ENCODE results near the gene NPNT. TPM values are rescaled to one million over a fixed set of nuclear protein-coding genes. Genes with fewer than 3 reads are reported as not detected.

NPNT gene
- total RNA-seq, 1 experiment from 2014 or later = 1.4 TPM

GRCh38 chr4:105930698-105931097 lies 35.4 kb downstream of the NPNT start:
- Mint-ChIP-seq H3K36me3 (no peaks in the 10 kb centered on the region), H3K9me3 (no peaks in the 10 kb centered on the region), H3K27me3 (ENCODE audit: low read depth) (no peaks in the 10 kb centered on the region; the same call in 1 of the 2 replicates), H3K27ac (no peak overlapping the region), H3K4me3 (no peak overlapping the region), H3K4me1 (no peaks in the 10 kb centered on the region)
- ChIA-PET CTCF (no interaction called here), POLR2A (no interaction called here)
- TF ChIP-seq, protein P1, sequence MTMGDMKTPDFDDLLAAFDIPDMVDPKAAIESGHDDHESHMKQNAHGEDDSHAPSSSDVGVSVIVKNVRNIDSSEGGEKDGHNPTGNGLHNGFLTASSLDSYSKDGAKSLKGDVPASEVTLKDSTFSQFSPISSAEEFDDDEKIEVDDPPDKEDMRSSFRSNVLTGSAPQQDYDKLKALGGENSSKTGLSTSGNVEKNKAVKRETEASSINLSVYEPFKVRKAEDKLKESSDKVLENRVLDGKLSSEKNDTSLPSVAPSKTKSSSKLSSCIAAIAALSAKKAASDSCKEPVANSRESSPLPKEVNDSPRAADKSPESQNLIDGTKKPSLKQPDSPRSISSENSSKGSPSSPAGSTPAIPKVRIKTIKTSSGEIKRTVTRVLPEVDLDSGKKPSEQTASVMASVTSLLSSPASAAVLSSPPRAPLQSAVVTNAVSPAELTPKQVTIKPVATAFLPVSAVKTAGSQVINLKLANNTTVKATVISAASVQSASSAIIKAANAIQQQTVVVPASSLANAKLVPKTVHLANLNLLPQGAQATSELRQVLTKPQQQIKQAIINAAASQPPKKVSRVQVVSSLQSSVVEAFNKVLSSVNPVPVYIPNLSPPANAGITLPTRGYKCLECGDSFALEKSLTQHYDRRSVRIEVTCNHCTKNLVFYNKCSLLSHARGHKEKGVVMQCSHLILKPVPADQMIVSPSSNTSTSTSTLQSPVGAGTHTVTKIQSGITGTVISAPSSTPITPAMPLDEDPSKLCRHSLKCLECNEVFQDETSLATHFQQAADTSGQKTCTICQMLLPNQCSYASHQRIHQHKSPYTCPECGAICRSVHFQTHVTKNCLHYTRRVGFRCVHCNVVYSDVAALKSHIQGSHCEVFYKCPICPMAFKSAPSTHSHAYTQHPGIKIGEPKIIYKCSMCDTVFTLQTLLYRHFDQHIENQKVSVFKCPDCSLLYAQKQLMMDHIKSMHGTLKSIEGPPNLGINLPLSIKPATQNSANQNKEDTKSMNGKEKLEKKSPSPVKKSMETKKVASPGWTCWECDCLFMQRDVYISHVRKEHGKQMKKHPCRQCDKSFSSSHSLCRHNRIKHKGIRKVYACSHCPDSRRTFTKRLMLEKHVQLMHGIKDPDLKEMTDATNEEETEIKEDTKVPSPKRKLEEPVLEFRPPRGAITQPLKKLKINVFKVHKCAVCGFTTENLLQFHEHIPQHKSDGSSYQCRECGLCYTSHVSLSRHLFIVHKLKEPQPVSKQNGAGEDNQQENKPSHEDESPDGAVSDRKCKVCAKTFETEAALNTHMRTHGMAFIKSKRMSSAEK (CRISPR knock-in tag; IDR thresholded peaks at IDR 0.05; ENCODE audit: borderline replicate concordance) = no peak
- TF ChIP-seq, protein P2, sequence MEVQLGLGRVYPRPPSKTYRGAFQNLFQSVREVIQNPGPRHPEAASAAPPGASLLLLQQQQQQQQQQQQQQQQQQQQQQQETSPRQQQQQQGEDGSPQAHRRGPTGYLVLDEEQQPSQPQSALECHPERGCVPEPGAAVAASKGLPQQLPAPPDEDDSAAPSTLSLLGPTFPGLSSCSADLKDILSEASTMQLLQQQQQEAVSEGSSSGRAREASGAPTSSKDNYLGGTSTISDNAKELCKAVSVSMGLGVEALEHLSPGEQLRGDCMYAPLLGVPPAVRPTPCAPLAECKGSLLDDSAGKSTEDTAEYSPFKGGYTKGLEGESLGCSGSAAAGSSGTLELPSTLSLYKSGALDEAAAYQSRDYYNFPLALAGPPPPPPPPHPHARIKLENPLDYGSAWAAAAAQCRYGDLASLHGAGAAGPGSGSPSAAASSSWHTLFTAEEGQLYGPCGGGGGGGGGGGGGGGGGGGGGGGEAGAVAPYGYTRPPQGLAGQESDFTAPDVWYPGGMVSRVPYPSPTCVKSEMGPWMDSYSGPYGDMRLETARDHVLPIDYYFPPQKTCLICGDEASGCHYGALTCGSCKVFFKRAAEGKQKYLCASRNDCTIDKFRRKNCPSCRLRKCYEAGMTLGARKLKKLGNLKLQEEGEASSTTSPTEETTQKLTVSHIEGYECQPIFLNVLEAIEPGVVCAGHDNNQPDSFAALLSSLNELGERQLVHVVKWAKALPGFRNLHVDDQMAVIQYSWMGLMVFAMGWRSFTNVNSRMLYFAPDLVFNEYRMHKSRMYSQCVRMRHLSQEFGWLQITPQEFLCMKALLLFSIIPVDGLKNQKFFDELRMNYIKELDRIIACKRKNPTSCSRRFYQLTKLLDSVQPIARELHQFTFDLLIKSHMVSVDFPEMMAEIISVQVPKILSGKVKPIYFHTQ (CRISPR knock-in tag; IDR thresholded peaks at IDR 0.05) = no peak
- TF ChIP-seq TCF7 (CRISPR knock-in tag; IDR thresholded peaks at IDR 0.05; ENCODE audit: low read depth) (no peak), FOXP4 (CRISPR knock-in tag; IDR thresholded peaks at IDR 0.05) (no peak), JUN (CRISPR knock-in tag; IDR thresholded peaks at IDR 0.05) (no peak), NFE2L1 (CRISPR knock-in tag; IDR thresholded peaks at IDR 0.05) (no peak), E2F4 (CRISPR knock-in tag; IDR thresholded peaks at IDR 0.05; ENCODE audit: borderline replicate concordance, low read depth) (no peak), ZNF416 (CRISPR knock-in tag; IDR thresholded peaks at IDR 0.05) (no peak), TEAD1 (CRISPR knock-in tag; IDR thresholded peaks at IDR 0.05) (no peak), SOX15 (CRISPR knock-in tag; IDR thresholded peaks at IDR 0.05) (no peak), SP1 (CRISPR knock-in tag; conservative IDR thresholded peaks at IDR 0.05) (no peak), ZMAT4 (CRISPR knock-in tag; IDR thresholded peaks at IDR 0.05) (no peak)
- TF ChIP-seq, protein P3, sequence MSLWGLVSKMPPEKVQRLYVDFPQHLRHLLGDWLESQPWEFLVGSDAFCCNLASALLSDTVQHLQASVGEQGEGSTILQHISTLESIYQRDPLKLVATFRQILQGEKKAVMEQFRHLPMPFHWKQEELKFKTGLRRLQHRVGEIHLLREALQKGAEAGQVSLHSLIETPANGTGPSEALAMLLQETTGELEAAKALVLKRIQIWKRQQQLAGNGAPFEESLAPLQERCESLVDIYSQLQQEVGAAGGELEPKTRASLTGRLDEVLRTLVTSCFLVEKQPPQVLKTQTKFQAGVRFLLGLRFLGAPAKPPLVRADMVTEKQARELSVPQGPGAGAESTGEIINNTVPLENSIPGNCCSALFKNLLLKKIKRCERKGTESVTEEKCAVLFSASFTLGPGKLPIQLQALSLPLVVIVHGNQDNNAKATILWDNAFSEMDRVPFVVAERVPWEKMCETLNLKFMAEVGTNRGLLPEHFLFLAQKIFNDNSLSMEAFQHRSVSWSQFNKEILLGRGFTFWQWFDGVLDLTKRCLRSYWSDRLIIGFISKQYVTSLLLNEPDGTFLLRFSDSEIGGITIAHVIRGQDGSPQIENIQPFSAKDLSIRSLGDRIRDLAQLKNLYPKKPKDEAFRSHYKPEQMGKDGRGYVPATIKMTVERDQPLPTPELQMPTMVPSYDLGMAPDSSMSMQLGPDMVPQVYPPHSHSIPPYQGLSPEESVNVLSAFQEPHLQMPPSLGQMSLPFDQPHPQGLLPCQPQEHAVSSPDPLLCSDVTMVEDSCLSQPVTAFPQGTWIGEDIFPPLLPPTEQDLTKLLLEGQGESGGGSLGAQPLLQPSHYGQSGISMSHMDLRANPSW (CRISPR knock-in tag; conservative IDR thresholded peaks at IDR 0.05; ENCODE audit: low read depth) = no peak
- TF ChIP-seq, protein P4, sequence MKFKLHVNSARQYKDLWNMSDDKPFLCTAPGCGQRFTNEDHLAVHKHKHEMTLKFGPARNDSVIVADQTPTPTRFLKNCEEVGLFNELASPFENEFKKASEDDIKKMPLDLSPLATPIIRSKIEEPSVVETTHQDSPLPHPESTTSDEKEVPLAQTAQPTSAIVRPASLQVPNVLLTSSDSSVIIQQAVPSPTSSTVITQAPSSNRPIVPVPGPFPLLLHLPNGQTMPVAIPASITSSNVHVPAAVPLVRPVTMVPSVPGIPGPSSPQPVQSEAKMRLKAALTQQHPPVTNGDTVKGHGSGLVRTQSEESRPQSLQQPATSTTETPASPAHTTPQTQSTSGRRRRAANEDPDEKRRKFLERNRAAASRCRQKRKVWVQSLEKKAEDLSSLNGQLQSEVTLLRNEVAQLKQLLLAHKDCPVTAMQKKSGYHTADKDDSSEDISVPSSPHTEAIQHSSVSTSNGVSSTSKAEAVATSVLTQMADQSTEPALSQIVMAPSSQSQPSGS (CRISPR knock-in tag; IDR thresholded peaks at IDR 0.05; ENCODE audit: borderline replicate concordance, low read depth) = no peak
- TF ChIP-seq, protein P5, sequence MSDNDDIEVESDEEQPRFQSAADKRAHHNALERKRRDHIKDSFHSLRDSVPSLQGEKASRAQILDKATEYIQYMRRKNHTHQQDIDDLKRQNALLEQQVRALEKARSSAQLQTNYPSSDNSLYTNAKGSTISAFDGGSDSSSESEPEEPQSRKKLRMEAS (CRISPR knock-in tag; IDR thresholded peaks at IDR 0.05) = no peak
- TF ChIP-seq, protein P6, sequence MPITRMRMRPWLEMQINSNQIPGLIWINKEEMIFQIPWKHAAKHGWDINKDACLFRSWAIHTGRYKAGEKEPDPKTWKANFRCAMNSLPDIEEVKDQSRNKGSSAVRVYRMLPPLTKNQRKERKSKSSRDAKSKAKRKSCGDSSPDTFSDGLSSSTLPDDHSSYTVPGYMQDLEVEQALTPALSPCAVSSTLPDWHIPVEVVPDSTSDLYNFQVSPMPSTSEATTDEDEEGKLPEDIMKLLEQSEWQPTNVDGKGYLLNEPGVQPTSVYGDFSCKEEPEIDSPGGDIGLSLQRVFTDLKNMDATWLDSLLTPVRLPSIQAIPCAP (CRISPR knock-in tag; IDR thresholded peaks at IDR 0.05) = no peak
- ATAC-seq (no peak), DNase-seq (ENCODE audit: low spot score) (no peak)
